HG02610 (cell line): Measurements from ENCODE around the gene NTSR1.

ENCODE experiments used
- ATAC-seq: cut with Tn5 transposase; IDR thresholded peaks from one replicate; pipeline ENCODE4 v1.9.1; 2021; ENCODE audit warnings: mild to moderate bottlenecking, moderate library complexity; ENCODE audit not compliant: unreplicated experiment

The NTSR1 gene

DNA sequence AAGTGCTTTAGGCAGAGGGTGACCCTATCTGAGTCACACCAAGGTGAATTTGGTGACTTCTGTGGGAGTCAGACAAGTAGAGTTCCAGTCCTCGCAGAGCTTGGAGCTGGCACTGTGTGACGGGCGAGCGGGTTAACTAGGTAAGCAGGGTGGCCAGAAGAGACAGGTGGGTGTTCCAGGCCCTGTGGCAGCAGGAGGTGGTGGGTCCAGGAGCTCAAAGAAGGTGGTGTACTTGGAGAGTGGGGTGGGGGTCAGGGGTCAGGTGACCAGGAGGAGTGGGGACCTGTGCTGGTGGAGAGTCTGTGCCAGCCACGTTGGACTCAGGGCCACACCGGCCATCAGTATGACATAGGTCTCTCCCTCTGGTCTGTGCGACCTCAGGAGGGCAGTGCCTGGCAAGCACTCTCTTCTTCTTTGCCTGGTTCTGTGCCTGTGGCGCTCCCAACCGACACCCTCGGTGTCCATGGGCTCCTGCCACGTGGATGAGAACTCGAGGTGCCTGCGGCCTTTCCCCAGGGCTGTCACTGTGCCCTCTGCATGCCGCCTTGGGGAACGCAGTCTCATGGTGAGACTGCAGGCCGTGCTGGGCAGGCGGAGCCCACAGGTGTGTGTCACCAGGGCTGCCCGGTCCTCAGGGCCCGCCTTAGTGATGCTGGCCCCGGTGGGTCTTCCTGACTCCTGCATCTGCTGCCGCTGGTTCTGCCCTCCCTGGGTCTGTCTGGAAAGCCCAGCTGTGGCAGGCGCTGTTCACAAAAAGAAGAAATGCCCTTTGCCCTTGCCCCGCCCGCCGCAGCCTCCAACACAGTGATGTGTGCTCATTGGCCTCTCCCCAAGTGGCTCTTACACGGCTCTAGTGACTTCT lies 89.3 kb downstream of the NTSR1 start:
- ATAC-seq, result no peak

DNA sequence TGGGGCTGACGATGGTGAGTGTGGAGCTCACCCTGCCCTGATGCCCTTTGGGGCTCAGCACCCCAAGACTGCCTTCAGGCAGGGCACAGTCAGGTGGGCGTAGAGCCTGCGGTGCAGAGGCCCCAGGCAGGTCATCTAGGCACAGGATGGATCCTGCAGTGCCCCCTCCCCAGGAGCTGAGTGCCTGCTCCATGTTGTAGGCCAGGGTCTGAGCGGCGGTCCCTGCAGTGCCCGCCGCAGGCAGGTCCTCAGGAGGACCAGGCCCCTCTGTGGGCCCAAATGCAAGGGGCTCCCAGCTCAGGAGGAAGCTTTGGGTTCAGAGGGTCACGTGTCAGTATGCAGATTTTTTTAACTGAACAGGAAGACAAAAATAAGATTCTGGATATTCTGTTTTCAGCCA lies 90.4 kb downstream of the NTSR1 start:
- ATAC-seq, result no peak

DNA sequence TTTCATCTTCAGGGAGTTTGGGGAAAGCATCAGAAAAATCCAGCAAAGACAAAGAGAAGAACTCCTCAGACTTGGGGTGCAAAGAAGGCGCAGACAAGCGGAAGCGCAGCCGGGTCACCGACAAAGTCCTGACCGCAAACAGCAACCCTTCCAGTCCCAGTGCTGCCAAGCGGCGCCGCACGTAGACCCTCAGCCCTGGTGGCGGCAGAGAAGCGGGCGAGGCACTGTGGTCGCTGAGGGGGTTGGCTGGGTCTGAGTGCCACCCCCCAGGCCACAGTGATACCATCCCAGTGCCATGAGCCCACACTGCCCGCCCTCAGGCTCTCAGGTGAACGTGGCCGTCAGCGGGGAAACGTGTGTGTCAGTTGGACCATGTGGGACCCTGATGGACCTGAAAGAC lies 90.8 kb downstream of the NTSR1 start:
- no peak for ATAC-seq

DNA sequence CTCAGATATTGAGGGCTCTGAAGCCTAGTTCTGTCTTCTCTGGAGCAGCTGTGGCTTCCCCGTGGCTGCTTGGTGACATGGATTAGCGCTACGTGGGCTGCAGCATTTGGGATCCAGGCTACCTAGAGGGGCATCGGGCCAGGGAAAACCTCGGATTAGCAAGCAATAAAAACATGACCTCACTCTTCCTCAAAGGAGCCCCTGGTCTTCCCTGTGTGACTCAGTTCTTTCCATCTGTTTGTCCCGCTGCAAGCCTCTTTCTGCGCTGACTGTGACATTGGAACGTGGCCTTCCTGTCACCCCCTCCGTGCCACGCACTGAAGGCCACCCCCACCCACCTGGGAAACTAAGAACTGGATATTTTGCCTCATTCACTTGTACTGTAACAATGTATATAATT lies 91.2 kb downstream of the NTSR1 start:
- no peak for ATAC-seq

DNA sequence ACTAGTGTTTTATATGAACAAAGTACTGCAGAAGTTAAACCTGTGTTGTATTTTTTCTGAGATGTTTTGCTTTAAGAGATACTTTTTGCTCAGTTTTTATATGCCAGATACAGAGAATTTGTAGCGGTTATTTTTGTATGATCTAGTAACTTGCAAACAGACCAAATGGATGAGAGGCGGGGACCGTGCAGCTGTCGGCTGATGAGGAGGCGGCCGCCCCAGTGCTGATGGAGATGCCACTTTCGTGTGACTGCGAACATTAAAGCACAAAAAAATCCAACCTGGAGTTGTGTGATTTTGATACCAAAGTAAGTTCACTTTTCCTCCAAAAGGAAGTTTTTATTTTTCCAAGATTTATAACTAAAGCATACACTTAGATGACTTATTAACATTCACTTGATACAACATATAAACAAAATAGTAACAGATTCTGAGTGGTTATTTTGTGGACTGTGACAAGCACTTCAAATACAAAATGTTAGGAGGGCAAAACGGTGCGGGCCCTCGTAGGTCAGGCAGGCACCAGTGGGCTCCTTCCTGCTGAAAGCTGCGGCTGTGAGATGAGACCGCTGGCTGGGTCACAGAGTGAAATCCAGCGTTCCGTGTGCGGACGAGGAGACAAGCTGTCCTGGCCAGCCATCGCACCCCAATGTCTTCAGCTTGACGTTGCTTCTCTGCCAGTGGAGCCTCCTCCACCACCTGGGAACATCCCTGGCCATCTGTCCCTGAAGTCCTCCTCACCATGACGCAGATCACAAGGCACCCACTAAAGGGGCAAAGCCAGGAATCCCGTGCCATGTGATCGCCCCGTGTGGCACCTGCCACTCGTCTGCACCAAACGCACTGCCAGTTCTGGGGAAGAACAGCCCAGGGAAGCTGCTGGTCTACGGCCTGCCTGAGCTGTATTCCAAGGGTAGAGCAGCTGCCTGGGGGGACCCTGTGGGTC lies 92.0 kb downstream of the NTSR1 start:
- no peak for ATAC-seq

DNA sequence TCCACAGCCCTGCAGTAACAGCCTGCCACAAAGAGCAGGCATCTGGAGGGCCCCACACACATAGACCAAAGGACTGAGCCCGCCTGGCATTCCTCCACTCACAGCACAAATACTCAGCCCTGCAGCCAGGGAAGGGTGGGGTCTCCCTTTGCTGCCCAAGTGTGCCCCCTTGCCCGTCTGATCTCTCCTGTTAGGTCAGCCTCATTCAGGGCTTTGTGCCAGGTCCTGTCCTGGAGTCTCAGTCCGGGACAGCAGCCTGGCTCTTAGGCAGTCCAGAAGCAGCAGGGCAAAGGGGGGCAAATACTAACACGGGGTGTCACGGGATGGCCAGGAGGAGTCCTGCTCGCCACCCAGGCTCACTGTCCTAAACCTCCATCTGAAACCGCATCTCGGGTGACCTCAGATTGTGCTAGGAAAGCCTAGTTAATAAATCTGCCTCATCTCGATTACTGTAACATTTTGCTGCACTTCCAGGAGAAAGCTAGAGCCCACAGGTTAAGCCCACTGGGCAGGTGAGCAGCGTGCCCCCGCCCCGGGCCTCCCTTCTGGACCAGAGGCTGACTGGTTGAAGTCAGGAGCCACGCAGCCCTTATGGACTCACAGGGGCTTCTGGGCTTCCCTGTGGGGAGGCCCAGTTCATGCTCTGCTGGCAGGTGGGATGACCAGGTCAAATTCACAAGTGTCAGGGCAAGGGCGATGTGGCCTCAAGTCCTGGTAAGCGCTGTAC lies 92.8 kb downstream of the NTSR1 start:
- ATAC-seq, result no peak

DNA sequence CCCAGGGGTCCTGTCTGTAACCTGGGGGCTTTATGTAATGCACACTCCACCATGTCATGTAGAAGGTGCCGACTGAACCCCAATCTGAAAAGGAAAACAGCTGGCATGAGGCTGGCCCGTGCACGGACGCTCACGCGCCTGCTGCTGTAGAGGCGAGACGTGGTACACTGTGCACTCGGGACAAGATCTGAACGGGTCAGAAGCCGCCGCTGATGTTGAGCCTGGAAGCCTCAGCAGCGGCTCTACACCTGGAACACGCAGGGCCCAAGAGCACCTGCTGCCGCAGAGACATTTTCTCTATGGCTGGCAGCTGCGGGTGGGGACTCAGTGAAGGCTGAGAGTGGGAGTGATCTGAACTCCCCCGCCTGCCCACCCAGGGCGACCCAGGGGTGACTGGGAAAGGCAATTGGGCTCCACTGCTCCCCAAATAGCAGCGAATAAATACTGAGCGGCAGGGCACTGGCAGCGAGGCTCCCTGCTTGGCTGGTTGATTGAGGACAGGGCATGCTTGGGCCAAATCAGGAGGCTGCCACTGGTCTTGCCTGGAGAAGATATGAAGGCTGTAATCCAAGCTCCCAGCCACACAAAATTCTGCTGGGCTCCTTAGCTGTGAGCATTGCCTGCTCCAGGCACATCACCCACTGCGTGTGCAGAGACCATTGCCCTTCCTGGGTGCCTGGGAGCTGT lies 93.5 kb downstream of the NTSR1 start:
- no peak for ATAC-seq

DNA sequence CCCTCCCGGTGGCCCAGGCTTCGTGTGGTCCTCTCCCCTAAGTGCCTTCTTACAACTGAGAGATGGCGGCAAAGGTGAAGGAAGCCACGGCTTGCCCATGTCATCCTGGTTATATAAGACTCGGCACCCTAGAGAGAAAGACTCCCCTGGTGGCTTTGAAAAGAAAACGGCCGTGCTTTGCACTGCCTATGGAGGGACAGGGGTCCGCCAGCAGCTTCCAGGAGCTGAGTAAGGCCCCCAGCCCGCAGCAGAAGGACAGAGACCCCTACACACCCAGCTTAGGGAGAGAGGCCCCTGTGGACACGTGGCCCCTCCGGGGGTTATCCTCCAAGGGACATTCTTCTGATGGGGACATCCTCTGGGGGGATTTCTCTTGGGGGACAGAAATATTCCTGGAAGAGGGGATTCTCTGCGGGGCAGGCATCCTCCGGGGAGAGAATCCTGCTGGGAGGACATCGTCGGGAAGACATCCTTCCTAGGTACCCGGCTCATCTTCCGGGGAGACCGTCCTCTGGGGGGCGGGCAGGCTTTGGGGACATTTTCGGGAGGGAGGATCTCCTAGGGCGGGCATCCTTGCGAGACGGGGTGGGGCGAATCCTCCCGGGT lies 95.5 kb downstream of the NTSR1 start:
- no peak for ATAC-seq

DNA sequence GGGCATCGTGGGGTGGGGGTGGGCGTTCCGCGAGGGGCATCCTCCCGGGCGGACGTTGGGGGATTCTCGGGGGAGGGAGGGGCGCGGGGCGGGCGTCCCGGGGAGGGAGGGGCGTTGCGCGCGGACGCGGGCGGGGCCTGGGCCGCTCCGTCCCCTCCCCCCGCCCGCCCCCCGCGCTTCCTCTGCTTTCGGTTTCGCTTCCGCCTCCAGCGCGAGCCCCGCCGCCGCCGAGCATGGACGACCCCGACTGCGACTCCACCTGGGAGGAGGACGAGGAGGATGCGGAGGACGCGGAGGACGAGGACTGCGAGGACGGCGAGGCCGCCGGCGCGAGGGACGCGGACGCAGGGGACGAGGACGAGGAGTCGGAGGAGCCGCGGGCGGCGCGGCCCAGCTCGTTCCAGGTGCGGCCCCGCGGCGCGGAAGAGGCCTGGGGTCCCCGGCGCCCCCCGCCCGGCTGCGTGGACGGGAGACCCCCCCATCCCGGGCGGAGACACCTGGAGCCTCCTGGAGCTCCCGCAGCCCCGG lies 96.1 kb downstream of the NTSR1 start, which contains the start of gene OGFR:
Gene OGFR, plus strand, starts transcription at position 209 of the 528 bp plus-strand sequence. Its CDS starts 25 bp downstream, at position 234.
- ATAC-seq, result peak; percentile 33

DNA sequence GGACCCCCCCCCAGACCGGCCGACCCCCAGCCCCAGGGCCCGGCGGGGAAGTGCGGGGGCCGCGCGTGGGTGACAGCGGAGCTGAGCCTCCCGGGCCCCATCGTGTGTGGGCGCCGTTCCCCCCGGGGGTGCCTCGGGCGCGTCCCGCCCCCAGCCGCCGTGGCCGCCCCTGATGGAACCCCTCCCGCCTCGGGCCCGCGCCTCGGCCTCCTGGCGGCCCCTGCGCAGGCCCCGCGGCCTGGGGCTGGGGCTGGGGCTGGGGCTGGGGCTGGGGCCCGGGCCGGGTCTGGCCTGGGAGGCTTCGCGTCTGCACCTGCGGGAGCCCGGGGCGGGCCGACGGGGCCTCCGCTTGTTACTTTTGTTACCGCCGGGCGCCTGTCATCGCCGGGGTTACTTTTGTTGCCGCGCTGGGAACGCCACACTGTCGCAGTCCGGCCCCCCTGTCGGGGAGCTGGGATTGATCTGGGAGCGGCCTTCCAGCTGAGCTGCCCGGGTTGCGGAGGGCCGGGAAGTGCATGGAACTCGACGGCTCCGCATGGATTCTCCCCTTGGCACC lies 96.6 kb downstream of the NTSR1 start:
- ATAC-seq, result peak; percentile 8

DNA sequence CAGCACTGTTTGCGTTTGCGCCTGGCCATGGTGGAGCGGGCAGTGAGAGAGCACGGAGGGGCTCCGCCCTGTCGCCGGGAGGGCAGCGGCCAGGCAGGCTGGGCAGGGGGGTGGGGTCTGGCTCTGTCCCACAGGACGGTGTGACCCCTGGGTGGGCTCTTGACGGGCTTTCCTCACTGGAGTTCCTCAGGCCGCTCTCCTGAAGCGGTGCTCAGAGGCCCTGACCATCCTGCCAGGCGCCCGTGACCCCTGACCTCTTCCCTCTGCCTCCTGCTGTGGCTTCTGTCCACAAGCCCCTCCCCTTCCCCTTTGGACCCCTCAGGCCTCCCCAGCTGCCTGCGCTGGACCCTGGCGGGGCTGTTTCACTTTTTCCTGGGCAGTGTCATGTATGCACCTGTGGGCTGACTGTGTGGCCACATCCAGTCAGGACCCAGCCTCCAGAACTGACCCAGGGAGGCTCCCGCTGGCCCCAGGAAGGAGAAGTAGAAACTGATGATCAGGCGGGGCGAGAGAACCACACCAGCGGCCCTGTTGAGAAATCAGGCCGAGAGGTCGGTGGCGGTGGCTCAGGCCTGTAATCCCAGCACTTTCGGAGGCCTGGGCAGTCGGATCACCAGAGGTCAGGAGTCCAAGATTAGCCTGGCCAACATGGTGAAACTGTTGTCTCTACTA lies 97.2 kb downstream of the NTSR1 start:
- ATAC-seq, result no peak

DNA sequence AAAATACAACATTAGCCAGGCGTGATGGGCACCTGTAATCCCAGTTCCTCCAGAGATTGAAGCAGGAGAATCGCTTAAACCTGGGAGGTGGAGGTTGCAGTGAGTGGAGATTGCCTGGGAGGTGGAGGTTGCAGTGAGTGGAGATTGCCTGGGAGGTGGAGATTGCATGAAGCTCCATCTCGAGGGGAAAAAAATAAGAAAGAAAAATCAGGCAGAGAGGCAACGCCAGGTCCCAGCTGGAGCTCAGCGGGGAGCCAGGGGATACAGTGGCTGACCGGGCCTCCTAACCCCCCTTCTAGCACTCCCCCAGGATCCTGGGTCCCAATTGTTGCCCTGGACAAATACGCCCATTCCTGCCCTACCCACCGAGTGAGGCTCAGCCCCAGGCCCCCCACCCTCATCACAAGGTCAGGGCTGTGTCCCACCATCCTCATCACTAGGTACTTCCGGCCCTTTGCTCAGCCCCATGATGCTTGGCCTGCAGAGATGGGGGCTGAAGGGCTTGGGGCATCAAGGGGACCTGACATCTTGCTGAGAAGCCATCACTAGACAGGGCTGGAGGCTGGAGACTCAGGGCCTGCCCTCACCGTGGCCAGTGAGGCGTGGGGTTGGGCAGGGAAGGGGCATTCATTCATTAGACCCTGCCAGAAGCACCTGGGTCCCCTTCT lies 97.9 kb downstream of the NTSR1 start:
- no peak for ATAC-seq

DNA sequence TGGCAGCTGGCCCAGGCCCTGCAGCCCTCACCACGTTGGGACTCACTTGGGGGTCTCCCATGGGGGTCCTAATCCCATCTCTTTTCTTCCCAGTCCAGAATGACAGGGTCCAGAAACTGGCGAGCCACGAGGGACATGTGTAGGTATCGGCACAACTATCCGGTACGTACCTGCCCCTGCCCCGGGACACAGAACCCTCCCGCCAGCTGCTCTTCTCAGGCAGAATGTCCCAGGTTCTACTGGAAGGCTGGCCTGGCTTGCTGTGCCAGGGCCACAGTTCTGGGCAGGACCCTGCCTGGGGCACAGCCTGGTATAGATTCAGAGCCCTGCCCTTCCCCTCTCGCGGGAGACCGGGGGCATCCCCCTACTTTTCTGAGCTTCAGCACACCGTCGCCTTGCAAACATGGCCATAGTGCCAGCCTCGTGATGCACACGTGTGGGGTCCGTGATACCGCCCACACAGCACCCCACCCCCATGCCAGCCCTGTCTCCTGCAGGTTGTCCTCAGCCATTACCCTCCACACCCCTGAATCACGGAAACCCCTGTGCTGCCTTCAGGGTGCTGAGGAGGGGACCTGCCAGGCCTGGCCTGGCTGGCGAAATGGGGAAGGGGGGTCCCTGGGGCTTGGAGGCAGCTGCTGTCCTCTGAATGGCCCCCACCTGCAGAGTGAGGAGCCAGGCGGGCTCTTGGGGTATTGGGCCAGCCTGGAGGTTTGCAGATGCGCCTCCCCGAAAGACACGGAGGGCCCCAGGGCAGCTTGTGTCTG lies 99.0 kb downstream of the NTSR1 start:
- ATAC-seq, result no peak

DNA sequence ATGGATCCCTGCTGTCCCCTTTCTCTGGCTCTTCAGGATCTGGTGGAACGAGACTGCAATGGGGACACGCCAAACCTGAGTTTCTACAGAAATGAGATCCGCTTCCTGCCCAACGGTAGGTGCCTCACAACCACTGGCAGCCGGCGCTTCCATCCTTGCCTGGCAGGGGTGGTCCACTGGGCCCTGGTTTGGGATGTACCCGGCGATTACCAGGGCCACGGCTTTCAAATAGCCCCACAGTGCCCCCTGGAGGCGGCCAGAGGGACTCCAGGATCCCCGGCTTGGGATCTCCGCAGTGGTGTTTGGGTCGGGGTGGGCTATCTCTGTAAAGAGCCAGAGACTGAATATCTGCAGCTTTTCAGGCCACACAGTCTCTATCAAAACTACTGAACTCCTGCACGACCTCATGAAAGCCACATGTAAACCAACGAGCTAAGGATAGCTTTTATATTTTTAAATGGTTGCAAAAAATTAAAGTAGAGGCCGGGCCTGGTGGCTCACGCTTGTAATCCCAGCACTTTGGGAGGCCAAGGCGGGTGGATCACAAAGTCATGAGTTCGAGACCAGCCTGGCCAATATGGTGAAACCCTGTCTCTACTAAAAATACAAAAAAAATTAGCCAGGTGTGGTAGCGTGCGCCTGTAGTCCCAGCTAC lies 99.7 kb downstream of the NTSR1 start:
- no peak for ATAC-seq

DNA sequence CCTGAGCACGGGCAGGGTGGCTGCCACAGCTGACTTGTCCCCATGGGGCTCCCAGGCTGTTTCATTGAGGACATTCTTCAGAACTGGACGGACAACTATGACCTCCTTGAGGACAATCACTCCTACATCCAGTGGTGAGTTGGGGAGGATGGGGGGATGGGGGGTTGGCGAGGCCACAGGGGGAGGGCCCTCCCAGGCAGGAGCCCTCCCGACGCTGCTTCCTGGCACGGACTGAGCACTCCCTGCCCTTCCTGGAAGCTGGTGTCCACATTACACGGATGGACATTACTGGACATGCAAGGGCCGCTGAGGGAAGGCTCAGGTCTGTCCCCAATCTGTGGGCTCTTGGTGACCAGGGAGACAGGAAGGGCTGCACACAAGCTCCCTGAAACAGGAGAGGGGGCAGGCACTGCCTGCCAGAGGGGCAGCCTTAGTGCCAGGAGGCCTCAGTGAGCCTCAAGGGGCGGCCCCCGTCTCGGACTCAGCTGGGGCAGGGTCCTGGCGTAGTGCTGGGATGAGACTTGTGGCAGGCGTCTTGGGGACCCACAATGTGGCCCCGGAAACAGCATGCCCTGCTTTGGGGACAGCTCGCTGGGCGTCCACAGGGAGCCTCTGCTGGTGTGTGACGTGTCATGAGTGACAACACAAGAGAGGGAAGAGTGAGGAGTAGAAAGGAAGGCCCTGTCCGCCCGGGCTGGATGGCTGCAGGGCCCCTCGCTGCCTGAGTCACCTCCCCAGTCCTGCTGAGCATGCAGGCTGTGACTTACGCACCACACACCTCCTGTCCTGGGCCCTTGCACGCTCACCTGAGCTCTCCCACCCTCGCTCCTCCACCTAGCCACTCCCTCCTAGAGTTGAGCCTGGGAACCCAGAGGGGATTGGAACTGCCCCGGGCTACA lies 101.1 kb downstream of the NTSR1 start:
- ATAC-seq, result no peak

DNA sequence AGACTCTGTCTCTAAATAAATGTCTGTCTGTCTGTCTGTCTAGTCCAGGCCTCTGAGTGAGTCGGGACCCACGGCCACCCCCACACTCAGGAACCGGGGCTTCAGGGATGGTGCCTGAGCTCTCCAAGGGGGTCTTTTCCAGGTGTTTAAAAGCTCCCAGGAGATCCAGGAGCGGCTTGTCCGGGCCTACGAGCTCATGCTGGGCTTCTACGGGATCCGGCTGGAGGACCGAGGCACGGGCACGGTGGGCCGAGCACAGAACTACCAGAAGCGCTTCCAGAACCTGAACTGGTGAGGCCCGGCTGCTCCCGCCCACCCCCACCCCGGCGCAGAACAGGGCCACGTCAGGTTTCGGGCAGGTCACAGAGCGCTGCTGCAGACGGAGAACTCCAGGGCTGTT lies 102.7 kb downstream of the NTSR1 start:
- ATAC-seq, result no peak
